ENCODE data around the gene PPARD. TPM values are rescaled to one million over a fixed set of nuclear protein-coding genes. Genes with fewer than 3 reads are reported as not detected.

PPARD gene
- total and polyA plus RNA-seq, 11 donors: 10.0 to 23.8 (median 13.8) TPM

GRCh38 chr6:35363293-35363750, 21.0 kb downstream of the PPARD start:
- H3K4me3 ChIP-seq: no peak overlapping the region
- intact Hi-C loops (cut with DNase I): no loop called here
- peak overlapping the region in 9 of 12 donors; percentile 0 to 70 (median 59) for H3K27ac ChIP-seq
- H3K36me3 ChIP-seq: no peaks in the 10 kb centered on the region
- DNase-seq (peak in 4 of 5 donors; percentile 30 to 53 (median 49)), ATAC-seq (peak; percentile 32 to 75 (median 72))
- no peak for TF ChIP-seq CTCF (IDR thresholded peaks at IDR 0.05)
- no peak for TF ChIP-seq POLR2A (IDR thresholded peaks at IDR 0.05)
- peaks cover 0 to 65% (median 46%) of the 10 kb centered on the region in 12 donors for H3K4me1 ChIP-seq
- H3K9me3 ChIP-seq: no peaks in the 10 kb centered on the region
- WGBS, 4 donors: 40 to 52% (median 45%) methylated on average over 10 of the region's 10 CpGs
- H3K27me3 ChIP-seq: no peaks in the 10 kb centered on the region

- no peak for TF ChIP-seq CTCF (IDR thresholded peaks at IDR 0.05)
- no peak for TF ChIP-seq POLR2A (IDR thresholded peaks at IDR 0.05)
- H3K4me3 ChIP-seq: no peak overlapping the region
- intact Hi-C loops (cut with DNase I): no loop called here
- peaks cover 0 to 59% (median 41%) of the 10 kb centered on the region in 12 donors for H3K4me1 ChIP-seq
- 95 to 98% (median 98%) methylated on average over 6 of the region's 6 CpGs for WGBS, 4 donors
- no peaks in the 10 kb centered on the region for H3K36me3 ChIP-seq
- H3K27me3 ChIP-seq: no peaks in the 10 kb centered on the region
- DNase-seq (no peak), ATAC-seq (no peak)
- H3K27ac ChIP-seq: no peak overlapping the region
- H3K9me3 ChIP-seq: no peaks in the 10 kb centered on the region
Observed at GRCh38 chr6:35365594-35366203, 23.3 kb downstream of the PPARD start.

GRCh38 chr6:35366204-35366596, 23.8 kb downstream of the PPARD start:
- Histone ChIP-seq H3K4me3 (no peak overlapping the region), H3K4me1 (peaks cover 0 to 59% (median 40%) of the 10 kb centered on the region in 12 donors), H3K27ac (no peak overlapping the region), H3K36me3 (no peaks in the 10 kb centered on the region), H3K9me3 (no peaks in the 10 kb centered on the region), H3K27me3 (no peaks in the 10 kb centered on the region)
- ATAC-seq (no peak), DNase-seq (no peak)
- TF ChIP-seq CTCF (IDR thresholded peaks at IDR 0.05): no peak
- TF ChIP-seq POLR2A (IDR thresholded peaks at IDR 0.05): no peak
- intact Hi-C loops (cut with DNase I): no loop called here

- Histone ChIP-seq H3K4me1 (peaks cover 0 to 56% (median 32%) of the 10 kb centered on the region in 12 donors), H3K9me3 (no peaks in the 10 kb centered on the region), H3K27ac (peak overlapping the region in 1 of 12 donors; percentile 81), H3K27me3 (no peaks in the 10 kb centered on the region), H3K36me3 (no peaks in the 10 kb centered on the region), H3K4me3 (no peak overlapping the region)
- WGBS, 4 donors: 60 to 80% (median 72%) methylated on average over 5 of the region's 5 CpGs
- DNase-seq (peak in 1 of 5 donors; percentile 34), ATAC-seq (no peak)
- intact Hi-C loops (cut with DNase I): no loop called here
- TF ChIP-seq CTCF (IDR thresholded peaks at IDR 0.05): no peak
Observed at GRCh38 chr6:35367646-35368037, 25.3 kb downstream of the PPARD start.
